ENCODE data around the gene LY9.

The LY9 gene

GRCh38 chr1:160789702-160790611 lies 6.0 kb upstream of the LY9 start:
- no peak for DNase-seq
- Histone ChIP-seq H3K27me3 (replicated peaks) (no peaks in the 10 kb centered on the region), H3K36me3 (replicated peaks) (no peaks in the 10 kb centered on the region), H3K27ac (no peak overlapping the region), H3K4me3 (ENCODE audit: low read depth, low read length) (no peak overlapping the region)
- TF ChIP-seq, protein P1, sequence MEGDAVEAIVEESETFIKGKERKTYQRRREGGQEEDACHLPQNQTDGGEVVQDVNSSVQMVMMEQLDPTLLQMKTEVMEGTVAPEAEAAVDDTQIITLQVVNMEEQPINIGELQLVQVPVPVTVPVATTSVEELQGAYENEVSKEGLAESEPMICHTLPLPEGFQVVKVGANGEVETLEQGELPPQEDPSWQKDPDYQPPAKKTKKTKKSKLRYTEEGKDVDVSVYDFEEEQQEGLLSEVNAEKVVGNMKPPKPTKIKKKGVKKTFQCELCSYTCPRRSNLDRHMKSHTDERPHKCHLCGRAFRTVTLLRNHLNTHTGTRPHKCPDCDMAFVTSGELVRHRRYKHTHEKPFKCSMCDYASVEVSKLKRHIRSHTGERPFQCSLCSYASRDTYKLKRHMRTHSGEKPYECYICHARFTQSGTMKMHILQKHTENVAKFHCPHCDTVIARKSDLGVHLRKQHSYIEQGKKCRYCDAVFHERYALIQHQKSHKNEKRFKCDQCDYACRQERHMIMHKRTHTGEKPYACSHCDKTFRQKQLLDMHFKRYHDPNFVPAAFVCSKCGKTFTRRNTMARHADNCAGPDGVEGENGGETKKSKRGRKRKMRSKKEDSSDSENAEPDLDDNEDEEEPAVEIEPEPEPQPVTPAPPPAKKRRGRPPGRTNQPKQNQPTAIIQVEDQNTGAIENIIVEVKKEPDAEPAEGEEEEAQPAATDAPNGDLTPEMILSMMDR (IDR thresholded peaks at IDR 0.05; ENCODE audit: low read depth, low read length, missing control alignments) = no peak
- in situ Hi-C loops (cut with HindIII; ENCODE audit: low pct_ligation_motif_present, low sequenced_read_pairs) = no loop called here

- Histone ChIP-seq H3K36me3 (replicated peaks) (no peaks in the 10 kb centered on the region), H3K4me3 (ENCODE audit: low read depth, low read length) (no peak overlapping the region), H3K27ac (no peak overlapping the region), H3K27me3 (replicated peaks) (no peaks in the 10 kb centered on the region)
- DNase-seq = no peak
- TF ChIP-seq, protein P1 (IDR thresholded peaks at IDR 0.05; ENCODE audit: low read depth, low read length, missing control alignments) = no peak
- in situ Hi-C loops (cut with HindIII; ENCODE audit: low pct_ligation_motif_present, low sequenced_read_pairs) = no loop called here
Observed at GRCh38 chr1:160794376-160794775, 1.6 kb upstream of the LY9 start.

DNA sequence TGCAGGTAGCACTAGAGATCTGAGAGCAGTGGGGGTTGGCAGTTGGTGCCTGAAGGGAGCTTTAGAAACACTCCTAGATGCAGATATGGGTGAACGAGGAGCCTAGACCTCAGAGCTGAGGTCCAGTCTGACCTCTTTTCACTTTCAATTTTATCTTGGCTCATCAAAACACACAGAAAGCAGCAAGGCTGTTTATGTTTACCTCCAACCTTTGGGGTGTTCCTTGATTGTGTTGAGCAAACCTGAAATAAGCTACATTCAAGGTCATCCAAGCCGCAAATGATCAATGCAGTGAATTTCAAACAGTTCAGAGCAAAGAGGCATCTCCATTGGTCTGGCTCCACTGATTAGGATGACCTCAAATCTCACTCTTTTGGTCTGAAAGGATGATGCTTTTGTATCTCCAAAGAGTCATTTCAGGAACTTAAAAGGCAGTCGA lies 1.3 kb downstream of the LY9 start:
- TF ChIP-seq, protein P1 (IDR thresholded peaks at IDR 0.05; ENCODE audit: low read depth, low read length, missing control alignments) = no peak
- Histone ChIP-seq H3K36me3 (replicated peaks) (no peaks in the 10 kb centered on the region), H3K4me3 (ENCODE audit: low read depth, low read length) (no peak overlapping the region), H3K27me3 (replicated peaks) (no peaks in the 10 kb centered on the region), H3K27ac (no peak overlapping the region)
- in situ Hi-C loops (cut with HindIII; ENCODE audit: low pct_ligation_motif_present, low sequenced_read_pairs) = no loop called here
- DNase-seq = no peak

- in situ Hi-C loops (cut with HindIII; ENCODE audit: low pct_ligation_motif_present, low sequenced_read_pairs) = no loop called here
- no peak overlapping the region for H3K4me3 ChIP-seq (ENCODE audit: low read depth, low read length)
- no peaks in the 10 kb centered on the region for H3K27me3 ChIP-seq (replicated peaks)
- no peak for DNase-seq
- TF ChIP-seq, protein P1 (IDR thresholded peaks at IDR 0.05; ENCODE audit: low read depth, low read length, missing control alignments) = no peak
- H3K27ac ChIP-seq = no peak overlapping the region
- H3K36me3 ChIP-seq (replicated peaks) = no peaks in the 10 kb centered on the region
Observed at GRCh38 chr1:160797861-160798273, 1.9 kb downstream of the LY9 start.

GRCh38 chr1:160798439-160798838 lies 2.5 kb downstream of the LY9 start:
- no peak for DNase-seq
- in situ Hi-C loops (cut with HindIII; ENCODE audit: low pct_ligation_motif_present, low sequenced_read_pairs) = no loop called here
- no peak overlapping the region for H3K27ac ChIP-seq
- H3K27me3 ChIP-seq (replicated peaks) = no peaks in the 10 kb centered on the region
- H3K4me3 ChIP-seq (ENCODE audit: low read depth, low read length) = no peak overlapping the region
- H3K36me3 ChIP-seq (replicated peaks) = no peaks in the 10 kb centered on the region
- TF ChIP-seq, protein P1 (IDR thresholded peaks at IDR 0.05; ENCODE audit: low read depth, low read length, missing control alignments) = no peak

Measured in brain microvascular endothelial cell (primary cell).